Measurements from ENCODE around the gene ERLEC1.

DNA sequence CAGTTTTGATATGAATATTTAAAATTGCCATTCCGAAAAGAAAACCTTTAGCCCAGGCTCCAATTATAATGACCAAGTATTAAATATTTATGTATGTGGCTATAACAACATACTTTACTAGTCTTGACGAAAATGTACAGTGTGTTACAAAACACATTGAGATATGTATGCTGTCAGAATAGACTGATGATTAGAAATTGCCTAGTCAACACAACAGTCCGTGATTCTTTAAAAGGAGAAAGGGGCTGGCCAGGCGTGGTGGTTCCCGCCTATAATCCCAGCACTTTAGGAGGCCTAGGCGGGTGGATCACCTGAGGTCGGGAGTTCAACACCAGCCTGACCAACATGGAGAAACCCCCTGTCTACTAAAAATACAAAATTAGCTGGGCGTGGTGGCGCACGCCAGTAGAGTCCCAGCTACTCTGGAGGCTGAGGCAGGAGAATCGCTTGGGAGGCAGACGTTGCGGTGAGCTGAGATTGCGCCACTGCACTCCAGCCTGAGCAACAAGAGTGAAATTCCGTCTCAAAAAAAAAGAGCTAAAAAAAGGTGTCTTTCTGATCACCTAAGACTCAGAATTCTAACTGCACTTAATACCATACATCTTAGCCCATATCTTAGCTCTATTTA lies 17.4 kb upstream of the ERLEC1 start:
- TF ChIP-seq CEBPB (IDR thresholded peaks at IDR 0.05; ENCODE audit: low read depth, low read length) (no peak), POLR2A (IDR thresholded peaks at IDR 0.05; ENCODE audit: low read depth, low read length) (no peak), MAZ (IDR thresholded peaks at IDR 0.05; ENCODE audit: borderline replicate concordance, low read depth, low read length) (no peak), MAFK (IDR thresholded peaks at IDR 0.05; ENCODE audit: low read depth, low read length) (no peak)
- TF ChIP-seq, protein P1, sequence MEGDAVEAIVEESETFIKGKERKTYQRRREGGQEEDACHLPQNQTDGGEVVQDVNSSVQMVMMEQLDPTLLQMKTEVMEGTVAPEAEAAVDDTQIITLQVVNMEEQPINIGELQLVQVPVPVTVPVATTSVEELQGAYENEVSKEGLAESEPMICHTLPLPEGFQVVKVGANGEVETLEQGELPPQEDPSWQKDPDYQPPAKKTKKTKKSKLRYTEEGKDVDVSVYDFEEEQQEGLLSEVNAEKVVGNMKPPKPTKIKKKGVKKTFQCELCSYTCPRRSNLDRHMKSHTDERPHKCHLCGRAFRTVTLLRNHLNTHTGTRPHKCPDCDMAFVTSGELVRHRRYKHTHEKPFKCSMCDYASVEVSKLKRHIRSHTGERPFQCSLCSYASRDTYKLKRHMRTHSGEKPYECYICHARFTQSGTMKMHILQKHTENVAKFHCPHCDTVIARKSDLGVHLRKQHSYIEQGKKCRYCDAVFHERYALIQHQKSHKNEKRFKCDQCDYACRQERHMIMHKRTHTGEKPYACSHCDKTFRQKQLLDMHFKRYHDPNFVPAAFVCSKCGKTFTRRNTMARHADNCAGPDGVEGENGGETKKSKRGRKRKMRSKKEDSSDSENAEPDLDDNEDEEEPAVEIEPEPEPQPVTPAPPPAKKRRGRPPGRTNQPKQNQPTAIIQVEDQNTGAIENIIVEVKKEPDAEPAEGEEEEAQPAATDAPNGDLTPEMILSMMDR (conservative IDR thresholded peaks at IDR 0.05; ENCODE audit: low read depth, low read length): no peak
